Measurements from ENCODE around the gene RNF213. TPM values are rescaled to one million over a fixed set of nuclear protein-coding genes. Genes with fewer than 3 reads are reported as not detected.
"Not testable (repeated sequence)": the region's sequence is repeated elsewhere in the genome, so short reads cannot be mapped to it uniquely, and the experiment has no call there.

Gene RNF213
- total and polyA plus RNA-seq, 2 of the 8 experiments (the other 6 are each of a cell fraction or from before 2014, with no cell fraction given), result 33.8 to 62.8 TPM

- POLR2A ChIA-PET (ENCODE audit: partially characterized antibody); FAIRE-seq: not testable (repeated sequence)
These were observed 149.9 kb downstream of the RNF213 start for GRCh38 chr17:80410441-80411087.

More at GRCh38 chr17:80410441-80411087, 149.9 kb downstream of the RNF213 start:
- H2BK15ac ChIP-seq (ENCODE audit: low read length); H3K4ac ChIP-seq (replicated peaks; ENCODE audit: insufficient read length, low read depth, low read length); H2BK20ac ChIP-seq (ENCODE audit: low read length); H3K23ac ChIP-seq (ENCODE audit: insufficient read length); H3K36me3 ChIP-seq (ENCODE audit: control insufficient read depth in 2 of 4, insufficient read depth in 4 of 4, low read length in 3 of 4); H3K4me1 ChIP-seq (replicated peaks in 1 of 4; ENCODE audit: control insufficient read depth in 3 of 4, insufficient read depth in 4 of 4, low read length in 3 of 4); DNase-seq (ENCODE audit: low read depth in 1 of 2, low spot score in 2 of 2); H2BK120ac ChIP-seq (replicated peaks; ENCODE audit: low read depth, low read length); H3K18ac ChIP-seq (ENCODE audit: extremely low read depth, low read length); H2BK5ac ChIP-seq (ENCODE audit: low read depth, low read length); H3K56ac ChIP-seq (replicated peaks; ENCODE audit: insufficient read length, low read depth, low read length); H3K4me3 ChIP-seq (ENCODE audit: extremely low read depth in 1 of 4, insufficient read depth in 2 of 4, low read depth in 3 of 4, low read length in 4 of 4); CTCF ChIA-PET (ENCODE audit: partially characterized antibody); H4K5ac ChIP-seq (ENCODE audit: insufficient read length, low read depth, low read length); H2AFZ ChIP-seq (ENCODE audit: low read length); H3K79me1 ChIP-seq (ENCODE audit: low read depth, low read length); H3K79me2 ChIP-seq (ENCODE audit: control insufficient read depth in 1 of 2, insufficient read depth in 2 of 2, low read length in 2 of 2); H2BK12ac ChIP-seq (ENCODE audit: low read depth, low read length); H4K91ac ChIP-seq (replicated peaks; ENCODE audit: insufficient read length, low read length); H2AK5ac ChIP-seq (ENCODE audit: low read depth, low read length); H3K9me3 ChIP-seq (ENCODE audit: insufficient read depth in 2 of 2, low read depth in 1 of 2, low read length in 1 of 2); H4K20me1 ChIP-seq (replicated peaks in 1 of 2; ENCODE audit: control insufficient read depth in 1 of 2, insufficient read depth in 2 of 2, low read length in 2 of 2); H3K23me2 ChIP-seq (ENCODE audit: low read depth, low read length); H4K8ac ChIP-seq (ENCODE audit: extremely low read depth, insufficient read depth, low read length); H3K4me2 ChIP-seq (ENCODE audit: insufficient read depth in 1 of 2, low read depth in 2 of 2, low read length in 2 of 2); H3K14ac ChIP-seq (ENCODE audit: insufficient read length); H3K27ac ChIP-seq (ENCODE audit: low read depth, low read length); H3K9ac ChIP-seq (replicated peaks in 1 of 4; ENCODE audit: extremely low read depth in 1 of 4, low read depth in 3 of 4, low read length in 3 of 4): not testable (repeated sequence)
- 84% methylated on average over 16 of the region's 16 CpGs; no CpG with 5 or more reads in 1 of the 2 experiments for WGBS, 2 experiments (ENCODE audit: extremely low coverage in 1 of 2, insufficient coverage in 1 of 2, insufficient read length in 1 of 2, insufficient replicate concordance in 2 of 2, low coverage in 1 of 2, low lambda C conversion rate in 2 of 2, missing lambda C conversion rate in 1 of 2)
- H3K27me3 ChIP-seq (replicated peaks in 1 of 4; ENCODE audit: control insufficient read depth in 3 of 4, extremely low read depth in 1 of 4, insufficient read depth in 3 of 4, low read length in 3 of 4), result peaks cover 1 to 13% (median 9%) of the 10 kb centered on the region in 4 experiments

Data from H1 (cell line).